Measurements from ENCODE around the gene EPHB4.
"Not testable (repeated sequence)": the region's sequence is repeated elsewhere in the genome, so short reads cannot be mapped to it uniquely, and the experiment has no call there.

Gene EPHB4

GRCh38 chr7:100827330-100828226 is at the start of gene EPHB4:
Gene EPHB4, minus strand, starts transcription at chr7:100827523. Its CDS starts 493 bp downstream, at chr7:100827030.
- DNase-seq (ENCODE audit: low spot score) (no peak), FAIRE-seq (no peak)

- DNase-seq (ENCODE audit: low spot score) (peak; percentile 30), FAIRE-seq (no peak)
Observed at GRCh38 chr7:100875356-100875751, 48.0 kb upstream of the EPHB4 start.

- peak; percentile 81 for FAIRE-seq
- DNase-seq (ENCODE audit: low spot score): peak; percentile 95
Observed at GRCh38 chr7:100874577-100875355, 47.4 kb upstream of the EPHB4 start, which contains the start of gene SRRT. Gene SRRT, plus strand, starts transcription at chr7:100875103. Its CDS starts 488 bp downstream, at chr7:100875591.

- no peak for DNase-seq (ENCODE audit: low spot score)
- no peak for FAIRE-seq
Observed at GRCh38 chr7:100874300-100874576, 46.9 kb upstream of the EPHB4 start.

- DNase-seq (ENCODE audit: low spot score) (no peak), FAIRE-seq (no peak)
Observed at GRCh38 chr7:100873599-100874299, 46.4 kb upstream of the EPHB4 start.

GRCh38 chr7:100867776-100868485 is 40.6 kb upstream of the EPHB4 start:
- FAIRE-seq (no peak), DNase-seq (ENCODE audit: low spot score) (no peak)

GRCh38 chr7:100867040-100867775 is 39.9 kb upstream of the EPHB4 start, which contains the start of gene TRIP6:
Gene TRIP6, plus strand, starts transcription at chr7:100867387. Its CDS starts 111 bp downstream, at chr7:100867498.
- DNase-seq (ENCODE audit: low spot score) (peak; percentile 92), FAIRE-seq (peak; percentile 84)

- no peak for FAIRE-seq
Observed at GRCh38 chr7:100866729-100867039, 39.4 kb upstream of the EPHB4 start.

GRCh38 chr7:100865938-100866728 is 38.8 kb upstream of the EPHB4 start:
- DNase-seq (ENCODE audit: low spot score) (peak; percentile 43), FAIRE-seq (no peak)

More at GRCh38 chr7:100866729-100867039, 39.4 kb upstream of the EPHB4 start:
- DNase-seq (ENCODE audit: low spot score): no peak

- no peak for FAIRE-seq
- DNase-seq (ENCODE audit: low spot score): peak; percentile 48
Observed at GRCh38 chr7:100865372-100865911, 38.1 kb upstream of the EPHB4 start.

- DNase-seq (ENCODE audit: low spot score): no peak
- no peak for FAIRE-seq
Observed at GRCh38 chr7:100864263-100864845, 37.0 kb upstream of the EPHB4 start.

GRCh38 chr7:100863406-100863950 is 36.2 kb upstream of the EPHB4 start:
- DNase-seq (ENCODE audit: low spot score): peak; percentile 40
- FAIRE-seq: no peak

- FAIRE-seq (no peak), DNase-seq (ENCODE audit: low spot score) (no peak)
Observed at GRCh38 chr7:100861616-100861985, 34.3 kb upstream of the EPHB4 start.

GRCh38 chr7:100860702-100861615 is 33.6 kb upstream of the EPHB4 start:
- no peak for FAIRE-seq

GRCh38 chr7:100859856-100860255 is 32.5 kb upstream of the EPHB4 start:
- DNase-seq (ENCODE audit: low spot score) (no peak), FAIRE-seq (no peak)

More at GRCh38 chr7:100860702-100861615, 33.6 kb upstream of the EPHB4 start:
- no peak for DNase-seq (ENCODE audit: low spot score)

- FAIRE-seq: no peak
- DNase-seq (ENCODE audit: low spot score): no peak
Observed at GRCh38 chr7:100856871-100857282, 29.6 kb upstream of the EPHB4 start.

GRCh38 chr7:100855515-100855914 is 28.2 kb upstream of the EPHB4 start:
- DNase-seq (ENCODE audit: low spot score): no peak
- no peak for FAIRE-seq

- DNase-seq (ENCODE audit: low spot score); FAIRE-seq: not testable (repeated sequence)
Observed at GRCh38 chr7:100854899-100855298, 27.6 kb upstream of the EPHB4 start.

Measured in RCC 7860 (cell line).